Heart right ventricle (tissue), 16 donors: ENCODE measurements around the gene REEP1. TPM values are rescaled to one million over a fixed set of nuclear protein-coding genes. Genes with fewer than 3 reads are reported as not detected.

Experiments used
- ATAC-seq, 8 donors: fragments of 200-7000 bp; cut with Tn5 transposase; one replicate each; pipeline ENCODE4 v1.9.1; 2020; ENCODE audit warnings: mild to moderate bottlenecking in 8 of 8, moderate library complexity in 8 of 8, moderate number of reproducible peaks in 1 of 8
- DNase-seq, 2 donors: peaks; one replicate each; pipeline ENCODE4 v3.0.0-alpha.2; 2020
- H3K27ac ChIP-seq, 10 donors: fragments of 200-600 bp; sonication (generic) in 2 of 10; one replicate each; pipeline versions ENCODE4 v1.5.0 to v1.8.0; 2020 to 2022; ENCODE audit warnings: mild to moderate bottlenecking in 3 of 10
- H3K27me3 ChIP-seq, 7 donors: fragments of 200-600 bp; one replicate each; pipeline ENCODE4 v1.8.0; 2021 to 2022; ENCODE audit warnings: mild to moderate bottlenecking in 2 of 7
- H3K36me3 ChIP-seq, 9 donors: fragments of 200-600 bp; sonication (generic) in 1 of 9; one replicate each; pipeline versions ENCODE4 v1.5.0 to v1.8.0; 2020 to 2022; ENCODE audit warnings: mild to moderate bottlenecking in 2 of 9
- H3K4me1 ChIP-seq, 9 donors: fragments of 200-600 bp; sonication (generic) in 1 of 9; one replicate each; pipeline versions ENCODE4 v1.5.0 to v1.8.0; 2020 to 2022; ENCODE audit warnings: mild to moderate bottlenecking in 4 of 9
- H3K4me3 ChIP-seq, 10 donors: fragments of 200-600 bp; sonication (generic) in 2 of 10; one replicate each; pipeline versions ENCODE4 v1.5.0 to v1.8.0; 2020 to 2022; ENCODE audit warnings: mild to moderate bottlenecking in 7 of 10, moderate library complexity in 2 of 10
- H3K9me3 ChIP-seq, 11 donors: fragments of 200-600 bp in 10 of 11; sonication (generic) in 2 of 11; one replicate each; pipeline versions ENCODE4 v1.5.0 to v1.8.0; 2013 to 2022; ENCODE audit warnings: mild to moderate bottlenecking in 2 of 11, control low read depth in 1 of 11, moderate library complexity in 1 of 11
- CTCF ChIP-seq, 9 donors: fragments of 200-600 bp; sonication (generic) in 2 of 9; IDR thresholded peaks; one replicate each; pipeline versions ENCODE4 v1.5.0 to v1.8.0; 2021 to 2022; ENCODE audit warnings: antibody characterized with exemption in 9 of 9, mild to moderate bottlenecking in 5 of 9, moderate library complexity in 1 of 9
- WGBS, 2 donors: extraction: QIAGEN DNeasy Blood & Tissue Kit; methylation state at CpG; one replicate each; pipeline ENCODE4 v1.1.7; 2013; ENCODE audit warnings: inconsistent platforms in 1 of 2; 5-methylcytosine and 5-hydroxymethylcytosine counted together
- intact Hi-C, 10 donors: fragments of 100-400 bp; cut with DNase I; formaldehyde crosslinking; loops; one replicate each; pipeline versions ENCODE4 v1.11.1 to v1.14.2; 2022
- polyA plus RNA-seq, 2 donors: library from polyadenylated mRNA; stranded (reverse); fragments of 200-250 nt; gene quantifications; one replicate each; pipeline ENCODE4 v1.2.3, GENCODE V29; 2013
- total RNA-seq, 10 donors: library from RNA; stranded (reverse); fragmentation: NEBNext Ultra II Directional in 3 of 10; extraction: Animal tissue kit (Norgen Biotek cat#: 25700) in 3 of 10; gene quantifications; one replicate each; pipeline versions ENCODE4 v1.2.1 to v1.2.4, GENCODE V29; 2021 to 2023
- donor health status: Arrhythmogenic right ventricular cardiomyopathy.
- donor health status: ischemic (EF 13 %, LVEDD 7.1; RV severe dilation, severe dysfunction).
- donor health status: healthy with polysubstance abuse.
- donor health status: DM: no; HTN: yes; CAD: no.
- donor health status: DM: no; HTN: no; CAD: no.
- donor health status: ischemic (EF 25% LVEDD 6.9; RV normal size, moderate dysfunction).
- donor health status: ischemic (EF 25% LVEDD 5.7; RV mildly dilated, moderate dysfunction).
- donor health status: healthy.
- donor health status: DM: yes; HTN: yes; CAD: no.
- donor health status: Ischemic cardiomyopathy.
- donor health status: ischemic (EF 35%, LVEDD 5.7; RV mildly dilated, moderate dysfunction).
- donor health status: nonischemic (EF 11% LVEDD 7.7; RV severe dilation, severe dysfunction).
- donor health status: DM: yes; HTN: yes; CAD: no.
- donor health status: PGD.
- donor health status: ischemic (EF 29% LVEDD 5.4; RV normal size, mild dysfunction).
- donor health status: nonischemic (EF 23%, LVEDD 6.1; RV moderate dilation, normal function).

REEP1 gene
- total and polyA plus RNA-seq, 12 donors = 15.2 to 30.5 (median 25.6) TPM

- intact Hi-C loops = no loop called here
- ATAC-seq (no peak), DNase-seq (no peak)
- Histone ChIP-seq H3K4me3 (no peak overlapping the region), H3K4me1 (peaks cover 0 to 21% (median 2%) of the 10 kb centered on the region in 9 donors), H3K36me3 (no peaks in the 10 kb centered on the region), H3K27me3 (no peaks in the 10 kb centered on the region), H3K27ac (no peak overlapping the region), H3K9me3 (peaks cover 0 to 1% (median 0%) of the 10 kb centered on the region in 11 donors)
- 82 to 83% methylated on average over 9 of the region's 9 CpGs for WGBS, 2 donors
- no peak for TF ChIP-seq CTCF (IDR thresholded peaks at IDR 0.05)
These were observed 14.0 kb downstream of the REEP1 start for GRCh38 chr2:86323273-86324021.

- Histone ChIP-seq H3K27me3 (no peaks in the 10 kb centered on the region), H3K4me3 (no peak overlapping the region), H3K4me1 (peaks cover 0 to 19% (median 6%) of the 10 kb centered on the region in 9 donors), H3K36me3 (no peaks in the 10 kb centered on the region), H3K9me3 (no peaks in the 10 kb centered on the region), H3K27ac (peak overlapping the region in 4 of 10 donors; percentile 3 to 60 (median 30))
- DNase-seq = no peak
- TF ChIP-seq CTCF (IDR thresholded peaks at IDR 0.05) = no peak
- ATAC-seq = peak in 3 of 8 donors; percentile 46 to 54 (median 50)
- intact Hi-C loops = loop anchor here in 1 of 10 donors (10.0 kb wide), 1 partner anchor 45 kb away; no protein-coding TSS in a partner anchor
- WGBS, 2 donors = 59 to 60% methylated on average over 8 of the region's 8 CpGs
These were observed 17.5 kb downstream of the REEP1 start for GRCh38 chr2:86319700-86320580.

- Histone ChIP-seq H3K4me3 (no peak overlapping the region), H3K9me3 (no peaks in the 10 kb centered on the region), H3K27me3 (no peaks in the 10 kb centered on the region), H3K4me1 (peaks cover 0 to 20% (median 6%) of the 10 kb centered on the region in 9 donors), H3K27ac (peak overlapping the region in 1 of 10 donors; percentile 36), H3K36me3 (no peaks in the 10 kb centered on the region)
- intact Hi-C loops = loop anchor here in 1 of 10 donors (10.0 kb wide), 1 partner anchor 50 kb away; no protein-coding TSS in a partner anchor
- WGBS, 2 donors = 45 to 70% methylated on average over 6 of the region's 6 CpGs
- DNase-seq (no peak), ATAC-seq (peak; percentile 49 to 85 (median 64))
- TF ChIP-seq CTCF (IDR thresholded peaks at IDR 0.05) = no peak
These were observed 22.3 kb downstream of the REEP1 start for GRCh38 chr2:86315084-86315483.

GRCh38 chr2:86314125-86314524 lies 23.3 kb downstream of the REEP1 start:
- Histone ChIP-seq H3K4me1 (peaks cover 0 to 16% (median 6%) of the 10 kb centered on the region in 9 donors), H3K4me3 (no peak overlapping the region), H3K27ac (peak overlapping the region in 1 of 10 donors; percentile 9), H3K27me3 (no peaks in the 10 kb centered on the region), H3K36me3 (no peaks in the 10 kb centered on the region), H3K9me3 (no peaks in the 10 kb centered on the region)
- no peak for TF ChIP-seq CTCF (IDR thresholded peaks at IDR 0.05)
- WGBS, 2 donors = 85 to 87% methylated on average over 2 of the region's 2 CpGs
- DNase-seq = no peak
- peak in 6 of 8 donors; percentile 16 to 51 (median 40) for ATAC-seq
- intact Hi-C loops = loop anchor here in 2 of 10 donors (5.0 to 10.0 kb wide), 2 partner anchors 51 to 53 kb away; no protein-coding TSS in a partner anchor
